ENCODE data around the gene KCNJ10. TPM values are rescaled to one million over a fixed set of nuclear protein-coding genes. Genes with fewer than 3 reads are reported as not detected.

KCNJ10 gene
- total RNA-seq, 1 experiment from 2014 or later: 1.4 TPM

DNA sequence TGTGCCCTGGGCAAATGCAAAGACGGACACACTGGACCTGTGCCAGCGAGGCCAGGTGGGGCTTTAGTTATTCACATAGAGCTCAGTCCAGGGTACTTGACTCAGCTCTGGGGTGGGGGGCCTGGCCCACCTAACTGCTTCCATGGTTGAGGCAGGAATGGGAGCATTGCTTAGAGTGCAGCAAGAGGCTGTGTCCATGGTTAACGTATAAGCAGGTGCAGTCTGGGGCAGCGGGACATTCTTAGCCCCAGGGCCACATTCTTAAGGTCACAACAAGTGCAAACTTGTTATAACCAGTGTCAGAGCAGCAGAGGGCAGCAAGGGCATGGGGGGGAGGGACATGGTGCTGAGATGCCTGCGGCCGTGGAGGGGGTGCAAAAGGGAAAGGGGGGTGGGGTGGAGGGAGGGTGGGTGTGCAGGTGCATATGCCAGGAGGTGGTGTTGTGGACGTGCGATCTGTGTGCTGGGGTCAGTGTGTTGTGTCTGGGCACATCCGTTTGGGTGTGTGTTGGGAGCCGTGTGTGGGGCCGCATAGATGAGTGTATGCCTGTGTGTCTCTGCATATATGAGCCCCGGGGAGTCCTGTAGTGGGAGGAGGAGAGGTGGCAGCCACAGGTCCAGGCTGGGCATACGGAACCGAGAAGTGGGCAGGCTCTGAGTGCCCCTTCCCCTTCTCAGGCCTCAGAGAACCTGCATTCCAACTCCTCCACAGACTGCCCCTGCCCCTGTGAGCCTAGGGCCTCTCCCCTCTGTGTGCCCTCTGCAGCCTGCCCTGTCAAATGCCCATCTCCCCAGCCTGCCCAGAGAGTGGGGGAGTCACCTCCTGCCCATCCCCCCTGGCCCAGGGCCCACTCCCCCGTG, 8.4 kb downstream of the KCNJ10 start (continued):
- TF ChIP-seq, protein P1, sequence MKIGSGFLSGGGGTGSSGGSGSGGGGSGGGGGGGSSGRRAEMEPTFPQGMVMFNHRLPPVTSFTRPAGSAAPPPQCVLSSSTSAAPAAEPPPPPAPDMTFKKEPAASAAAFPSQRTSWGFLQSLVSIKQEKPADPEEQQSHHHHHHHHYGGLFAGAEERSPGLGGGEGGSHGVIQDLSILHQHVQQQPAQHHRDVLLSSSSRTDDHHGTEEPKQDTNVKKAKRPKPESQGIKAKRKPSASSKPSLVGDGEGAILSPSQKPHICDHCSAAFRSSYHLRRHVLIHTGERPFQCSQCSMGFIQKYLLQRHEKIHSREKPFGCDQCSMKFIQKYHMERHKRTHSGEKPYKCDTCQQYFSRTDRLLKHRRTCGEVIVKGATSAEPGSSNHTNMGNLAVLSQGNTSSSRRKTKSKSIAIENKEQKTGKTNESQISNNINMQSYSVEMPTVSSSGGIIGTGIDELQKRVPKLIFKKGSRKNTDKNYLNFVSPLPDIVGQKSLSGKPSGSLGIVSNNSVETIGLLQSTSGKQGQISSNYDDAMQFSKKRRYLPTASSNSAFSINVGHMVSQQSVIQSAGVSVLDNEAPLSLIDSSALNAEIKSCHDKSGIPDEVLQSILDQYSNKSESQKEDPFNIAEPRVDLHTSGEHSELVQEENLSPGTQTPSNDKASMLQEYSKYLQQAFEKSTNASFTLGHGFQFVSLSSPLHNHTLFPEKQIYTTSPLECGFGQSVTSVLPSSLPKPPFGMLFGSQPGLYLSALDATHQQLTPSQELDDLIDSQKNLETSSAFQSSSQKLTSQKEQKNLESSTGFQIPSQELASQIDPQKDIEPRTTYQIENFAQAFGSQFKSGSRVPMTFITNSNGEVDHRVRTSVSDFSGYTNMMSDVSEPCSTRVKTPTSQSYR (CRISPR knock-in tag; IDR thresholded peaks at IDR 0.05): no peak
- TF ChIP-seq ZNF396 (CRISPR knock-in tag; IDR thresholded peaks at IDR 0.05; ENCODE audit: borderline replicate concordance): no peak
- no peak for TF ChIP-seq SP1 (CRISPR knock-in tag; conservative IDR thresholded peaks at IDR 0.05)
- no peak for TF ChIP-seq NR1H2 (CRISPR knock-in tag; IDR thresholded peaks at IDR 0.05)
- TF ChIP-seq, protein P2, sequence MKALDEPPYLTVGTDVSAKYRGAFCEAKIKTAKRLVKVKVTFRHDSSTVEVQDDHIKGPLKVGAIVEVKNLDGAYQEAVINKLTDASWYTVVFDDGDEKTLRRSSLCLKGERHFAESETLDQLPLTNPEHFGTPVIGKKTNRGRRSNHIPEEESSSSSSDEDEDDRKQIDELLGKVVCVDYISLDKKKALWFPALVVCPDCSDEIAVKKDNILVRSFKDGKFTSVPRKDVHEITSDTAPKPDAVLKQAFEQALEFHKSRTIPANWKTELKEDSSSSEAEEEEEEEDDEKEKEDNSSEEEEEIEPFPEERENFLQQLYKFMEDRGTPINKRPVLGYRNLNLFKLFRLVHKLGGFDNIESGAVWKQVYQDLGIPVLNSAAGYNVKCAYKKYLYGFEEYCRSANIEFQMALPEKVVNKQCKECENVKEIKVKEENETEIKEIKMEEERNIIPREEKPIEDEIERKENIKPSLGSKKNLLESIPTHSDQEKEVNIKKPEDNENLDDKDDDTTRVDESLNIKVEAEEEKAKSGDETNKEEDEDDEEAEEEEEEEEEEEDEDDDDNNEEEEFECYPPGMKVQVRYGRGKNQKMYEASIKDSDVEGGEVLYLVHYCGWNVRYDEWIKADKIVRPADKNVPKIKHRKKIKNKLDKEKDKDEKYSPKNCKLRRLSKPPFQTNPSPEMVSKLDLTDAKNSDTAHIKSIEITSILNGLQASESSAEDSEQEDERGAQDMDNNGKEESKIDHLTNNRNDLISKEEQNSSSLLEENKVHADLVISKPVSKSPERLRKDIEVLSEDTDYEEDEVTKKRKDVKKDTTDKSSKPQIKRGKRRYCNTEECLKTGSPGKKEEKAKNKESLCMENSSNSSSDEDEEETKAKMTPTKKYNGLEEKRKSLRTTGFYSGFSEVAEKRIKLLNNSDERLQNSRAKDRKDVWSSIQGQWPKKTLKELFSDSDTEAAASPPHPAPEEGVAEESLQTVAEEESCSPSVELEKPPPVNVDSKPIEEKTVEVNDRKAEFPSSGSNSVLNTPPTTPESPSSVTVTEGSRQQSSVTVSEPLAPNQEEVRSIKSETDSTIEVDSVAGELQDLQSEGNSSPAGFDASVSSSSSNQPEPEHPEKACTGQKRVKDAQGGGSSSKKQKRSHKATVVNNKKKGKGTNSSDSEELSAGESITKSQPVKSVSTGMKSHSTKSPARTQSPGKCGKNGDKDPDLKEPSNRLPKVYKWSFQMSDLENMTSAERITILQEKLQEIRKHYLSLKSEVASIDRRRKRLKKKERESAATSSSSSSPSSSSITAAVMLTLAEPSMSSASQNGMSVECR (CRISPR knock-in tag; IDR thresholded peaks at IDR 0.05; ENCODE audit: borderline replicate concordance): no peak
- TF ChIP-seq ZBTB21 (CRISPR knock-in tag; IDR thresholded peaks at IDR 0.05; ENCODE audit: borderline replicate concordance): no peak
- TF ChIP-seq, protein P3, sequence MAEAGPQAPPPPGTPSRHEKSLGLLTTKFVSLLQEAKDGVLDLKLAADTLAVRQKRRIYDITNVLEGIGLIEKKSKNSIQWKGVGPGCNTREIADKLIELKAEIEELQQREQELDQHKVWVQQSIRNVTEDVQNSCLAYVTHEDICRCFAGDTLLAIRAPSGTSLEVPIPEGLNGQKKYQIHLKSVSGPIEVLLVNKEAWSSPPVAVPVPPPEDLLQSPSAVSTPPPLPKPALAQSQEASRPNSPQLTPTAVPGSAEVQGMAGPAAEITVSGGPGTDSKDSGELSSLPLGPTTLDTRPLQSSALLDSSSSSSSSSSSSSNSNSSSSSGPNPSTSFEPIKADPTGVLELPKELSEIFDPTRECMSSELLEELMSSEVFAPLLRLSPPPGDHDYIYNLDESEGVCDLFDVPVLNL (CRISPR knock-in tag; IDR thresholded peaks at IDR 0.05; ENCODE audit: borderline replicate concordance, low read depth): no peak

DNA sequence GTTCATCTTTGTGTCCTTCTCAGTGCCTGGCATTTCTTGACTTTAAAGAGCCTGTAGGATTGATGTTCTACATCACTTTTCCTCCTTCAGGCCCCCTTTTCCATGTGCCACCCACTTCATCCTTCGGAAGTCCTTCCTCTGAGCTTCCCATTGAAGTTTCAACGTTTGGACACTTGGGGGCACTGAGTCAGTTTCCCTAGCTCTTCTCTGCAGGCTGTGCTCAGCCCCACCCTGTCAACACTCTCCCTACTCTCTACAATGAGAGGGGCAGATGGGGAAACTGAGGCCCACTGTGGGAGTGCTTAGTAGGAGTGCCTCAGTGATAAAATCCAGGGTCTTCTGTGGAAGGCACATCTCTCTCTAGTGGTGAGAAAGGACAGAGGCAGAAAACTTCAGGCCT, 11.9 kb downstream of the KCNJ10 start:
- no peak for TF ChIP-seq IRF2 (CRISPR knock-in tag; IDR thresholded peaks at IDR 0.05; ENCODE audit: borderline replicate concordance, low read depth)
- DNase-seq (ENCODE audit: low spot score): no peak

DNA sequence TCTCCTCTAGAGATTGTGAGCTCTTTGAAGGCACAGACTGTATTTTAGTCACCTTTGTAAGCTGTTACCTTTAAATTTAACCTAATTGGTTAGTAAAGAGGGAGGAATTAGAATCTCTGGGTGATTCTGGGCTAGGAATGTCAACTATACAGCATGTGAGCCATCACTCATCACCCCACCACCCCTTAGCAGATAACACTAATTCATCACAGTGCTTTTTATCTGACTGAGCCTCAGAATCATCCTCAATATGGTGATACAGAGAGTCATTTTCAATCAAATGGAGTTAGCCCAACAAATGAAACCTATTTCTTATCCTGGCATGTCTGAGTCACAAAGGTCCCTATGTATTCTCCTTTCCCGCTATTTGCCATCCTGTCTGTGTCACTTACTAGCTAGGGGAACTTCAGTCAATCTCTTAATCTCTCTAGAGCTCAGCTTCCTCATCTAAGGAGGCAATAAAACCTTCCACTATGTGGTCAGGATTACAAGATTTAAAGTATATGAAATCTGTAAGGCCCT, 13.3 kb downstream of the KCNJ10 start:
- H3K36me3 Mint-ChIP-seq: no peaks in the 10 kb centered on the region
- no peak overlapping the region for H3K27ac Mint-ChIP-seq
- no peaks in the 10 kb centered on the region for H3K9me3 Mint-ChIP-seq
- peaks cover 17% of the 10 kb centered on the region for H3K27me3 Mint-ChIP-seq (ENCODE audit: low read depth)
- no peak for ATAC-seq
- H3K4me1 Mint-ChIP-seq: peaks cover 7% of the 10 kb centered on the region
- no peak for DNase-seq (ENCODE audit: low spot score)
- POLR2A ChIA-PET: no interaction called here
- CTCF ChIA-PET: interaction anchor here (1.9 to 31.0 kb wide), 4 partner anchors 10 to 45 kb away, joined by 12 to 978 read pairs (median 43); partner anchors contain the start of genes KCNJ10, KCNJ9 and PIGM
- no peak overlapping the region for H3K4me3 Mint-ChIP-seq
- TF ChIP-seq, protein P4, sequence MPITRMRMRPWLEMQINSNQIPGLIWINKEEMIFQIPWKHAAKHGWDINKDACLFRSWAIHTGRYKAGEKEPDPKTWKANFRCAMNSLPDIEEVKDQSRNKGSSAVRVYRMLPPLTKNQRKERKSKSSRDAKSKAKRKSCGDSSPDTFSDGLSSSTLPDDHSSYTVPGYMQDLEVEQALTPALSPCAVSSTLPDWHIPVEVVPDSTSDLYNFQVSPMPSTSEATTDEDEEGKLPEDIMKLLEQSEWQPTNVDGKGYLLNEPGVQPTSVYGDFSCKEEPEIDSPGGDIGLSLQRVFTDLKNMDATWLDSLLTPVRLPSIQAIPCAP (CRISPR knock-in tag; IDR thresholded peaks at IDR 0.05): no peak
- TF ChIP-seq, protein P5, sequence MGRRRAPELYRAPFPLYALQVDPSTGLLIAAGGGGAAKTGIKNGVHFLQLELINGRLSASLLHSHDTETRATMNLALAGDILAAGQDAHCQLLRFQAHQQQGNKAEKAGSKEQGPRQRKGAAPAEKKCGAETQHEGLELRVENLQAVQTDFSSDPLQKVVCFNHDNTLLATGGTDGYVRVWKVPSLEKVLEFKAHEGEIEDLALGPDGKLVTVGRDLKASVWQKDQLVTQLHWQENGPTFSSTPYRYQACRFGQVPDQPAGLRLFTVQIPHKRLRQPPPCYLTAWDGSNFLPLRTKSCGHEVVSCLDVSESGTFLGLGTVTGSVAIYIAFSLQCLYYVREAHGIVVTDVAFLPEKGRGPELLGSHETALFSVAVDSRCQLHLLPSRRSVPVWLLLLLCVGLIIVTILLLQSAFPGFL (CRISPR knock-in tag; IDR thresholded peaks at IDR 0.05; ENCODE audit: borderline replicate concordance): no peak
- TF ChIP-seq, protein P2 (CRISPR knock-in tag; IDR thresholded peaks at IDR 0.05; ENCODE audit: borderline replicate concordance): no peak
- TF ChIP-seq RELA (CRISPR knock-in tag; IDR thresholded peaks at IDR 0.05; ENCODE audit: borderline replicate concordance) (no peak), ZNF232 (CRISPR knock-in tag; IDR thresholded peaks at IDR 0.05) (no peak), CREM (CRISPR knock-in tag; IDR thresholded peaks at IDR 0.05) (no peak)
- TF ChIP-seq, protein P6, sequence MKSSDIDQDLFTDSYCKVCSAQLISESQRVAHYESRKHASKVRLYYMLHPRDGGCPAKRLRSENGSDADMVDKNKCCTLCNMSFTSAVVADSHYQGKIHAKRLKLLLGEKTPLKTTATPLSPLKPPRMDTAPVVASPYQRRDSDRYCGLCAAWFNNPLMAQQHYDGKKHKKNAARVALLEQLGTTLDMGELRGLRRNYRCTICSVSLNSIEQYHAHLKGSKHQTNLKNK (CRISPR knock-in tag; IDR thresholded peaks at IDR 0.05): no peak

More for the DNA sequence above, 11.9 kb downstream of the KCNJ10 start:
- Mint-ChIP-seq H3K9me3 (no peaks in the 10 kb centered on the region), H3K27ac (no peak overlapping the region), H3K4me1 (peaks cover 18% of the 10 kb centered on the region), H3K36me3 (no peaks in the 10 kb centered on the region), H3K4me3 (no peak overlapping the region), H3K27me3 (ENCODE audit: low read depth) (peaks cover 7% of the 10 kb centered on the region)
- ChIA-PET CTCF (interaction anchor here (0.6 to 31.0 kb wide), 22 partner anchors 11 to 234 kb away, joined by 3 to 978 read pairs (median 4); partner anchors contain the start of genes CASQ1, IGSF8, KCNJ10 and KCNJ9), POLR2A (interaction anchor here (0.9 kb wide), 1 partner anchor 21 kb away, joined by 5 read pairs; no protein-coding TSS in a partner anchor)
- ATAC-seq: peak; percentile 53

Data from WTC11 (cell line).